ENCODE results near the gene HIPK1. TPM values are rescaled to one million over a fixed set of nuclear protein-coding genes. Genes with fewer than 3 reads are reported as not detected.

The HIPK1 gene
- total and polyA plus RNA-seq, 2 of the 13 experiments (the other 11 are each of a cell fraction or from before 2014, with no cell fraction given), result 20.8 to 33.4 TPM

GRCh38 chr1:113981962-113982931 is 53.1 kb downstream of the HIPK1 start (continued):
- TF ChIP-seq ZBTB10 (CRISPR knock-in tag; IDR thresholded peaks at IDR 0.05; ENCODE audit: borderline replicate concordance) (peak; percentile 93), AHR (CRISPR knock-in tag; IDR thresholded peaks at IDR 0.05) (no peak), ZNF484 (CRISPR knock-in tag; IDR thresholded peaks at IDR 0.05; ENCODE audit: borderline replicate concordance, low read depth) (no peak), ZNF614 (CRISPR knock-in tag; IDR thresholded peaks at IDR 0.05; ENCODE audit: borderline replicate concordance) (no peak), GTF2F1 (IDR thresholded peaks at IDR 0.05; ENCODE audit: low read length) (no peak), ZNF678 (CRISPR knock-in tag; IDR thresholded peaks at IDR 0.05) (no peak), SMYD3 (CRISPR knock-in tag; IDR thresholded peaks at IDR 0.05) (no peak), ZMYM3 (CRISPR knock-in tag; IDR thresholded peaks at IDR 0.05) (no peak), GATAD2A (CRISPR knock-in tag; IDR thresholded peaks at IDR 0.05) (peak; percentile 75), MTERF4 (CRISPR knock-in tag; IDR thresholded peaks at IDR 0.05) (no peak), ARID3A (IDR thresholded peaks at IDR 0.05; ENCODE audit: low read depth, low read length) (no peak), CHD2 (IDR thresholded peaks at IDR 0.05; ENCODE audit: low read depth, low read length) (no peak), ZBTB4 (CRISPR knock-in tag; IDR thresholded peaks at IDR 0.05; ENCODE audit: borderline replicate concordance) (no peak), ZNF10 (CRISPR knock-in tag; IDR thresholded peaks at IDR 0.05; ENCODE audit: borderline replicate concordance, low read depth) (no peak), CHCHD3 (CRISPR knock-in tag; IDR thresholded peaks at IDR 0.05) (no peak), NCOA1 (CRISPR knock-in tag; IDR thresholded peaks at IDR 0.05) (no peak), ZGPAT (CRISPR knock-in tag; IDR thresholded peaks at IDR 0.05) (no peak), ZNF33A (CRISPR knock-in tag; IDR thresholded peaks at IDR 0.05; ENCODE audit: borderline replicate concordance) (no peak), TRIM24 (CRISPR knock-in tag; IDR thresholded peaks at IDR 0.05) (peak; percentile 88)
